GM18526 (cell line): ENCODE results near the gene HMCN1.

Experiments
- POLR2A ChIP-seq: IDR thresholded peaks from 3 replicates; pipeline ENCODE4 v1.6.1; 2011; ENCODE audit not compliant: insufficient read length; ENCODE audit errors: extremely low read depth

HMCN1 gene

DNA sequence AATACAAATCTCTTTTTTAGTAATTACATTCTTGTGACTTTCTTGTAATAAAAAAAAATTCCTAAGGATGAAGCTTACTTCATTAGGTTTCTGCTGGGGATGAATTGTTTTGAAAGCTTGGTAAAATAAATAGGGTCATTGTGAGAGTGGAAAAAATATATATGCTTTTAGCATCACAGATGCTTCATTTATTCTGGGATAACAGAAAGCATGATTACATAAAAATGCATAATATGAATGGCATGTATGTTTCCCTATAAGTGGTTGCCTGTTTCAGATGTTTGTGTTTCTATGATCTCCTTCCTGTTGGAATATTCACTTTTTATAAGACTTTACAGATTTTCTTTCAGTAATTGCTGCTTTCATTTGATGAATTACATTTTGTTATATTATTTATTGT is 42.3 kb downstream of the HMCN1 start:
- TF ChIP-seq POLR2A = no peak

DNA sequence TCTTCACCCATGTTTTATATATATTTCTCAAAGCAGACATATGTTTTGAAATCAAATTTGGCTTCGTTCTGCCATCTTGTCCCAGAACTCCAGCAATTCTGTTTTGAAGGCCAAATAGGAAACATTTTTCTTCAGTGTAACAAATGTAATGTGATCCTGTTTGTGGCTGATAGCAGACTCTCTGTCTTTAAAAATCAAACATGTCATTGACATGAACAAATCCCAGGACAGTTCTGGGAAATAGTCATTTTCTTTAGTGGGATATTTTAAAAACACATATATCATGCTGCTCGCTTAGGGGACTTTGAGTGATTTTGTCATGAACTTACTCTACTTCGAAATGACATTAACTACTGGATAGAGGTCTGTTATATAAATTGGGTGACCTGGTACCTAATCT is 51.4 kb downstream of the HMCN1 start:
- no peak for TF ChIP-seq POLR2A

DNA sequence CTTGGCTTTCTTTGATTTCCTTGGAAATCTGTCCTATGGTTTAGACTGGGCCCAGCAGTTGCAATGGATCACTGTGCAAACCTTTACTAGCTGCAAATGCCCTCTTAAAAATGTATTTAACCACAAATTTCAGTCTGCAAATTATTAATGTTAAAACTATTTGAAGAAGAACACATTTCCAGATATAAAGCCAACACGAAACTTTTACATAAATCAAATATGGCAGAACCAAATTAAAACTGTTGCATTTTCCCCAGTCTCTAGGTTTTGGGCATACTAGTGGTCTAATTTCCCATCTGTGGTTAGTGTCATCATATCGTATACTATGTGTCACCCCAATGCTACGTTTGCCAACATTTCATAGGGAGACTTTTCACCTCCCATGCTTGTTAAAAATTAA is 52.3 kb downstream of the HMCN1 start:
- TF ChIP-seq POLR2A = no peak

DNA sequence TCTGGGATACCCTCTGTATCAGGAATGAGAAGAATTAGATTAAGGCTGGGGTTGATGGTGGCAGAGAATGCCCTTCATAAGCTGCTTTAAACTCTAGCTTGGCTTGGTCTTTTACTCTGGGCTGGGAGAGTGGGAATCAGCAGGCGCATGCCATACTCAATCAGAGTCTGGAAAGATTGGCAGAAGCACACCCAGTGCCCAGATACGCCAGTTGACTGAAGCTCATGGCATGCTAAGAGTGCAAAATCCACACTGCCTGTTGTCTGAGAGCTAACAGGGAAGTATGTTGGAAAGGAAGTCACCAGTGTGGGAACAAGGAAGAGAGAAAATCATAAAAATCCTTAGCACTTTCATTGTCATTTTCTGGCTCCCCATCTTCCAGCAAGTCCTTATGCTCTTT is 53.0 kb downstream of the HMCN1 start:
- no peak for TF ChIP-seq POLR2A

DNA sequence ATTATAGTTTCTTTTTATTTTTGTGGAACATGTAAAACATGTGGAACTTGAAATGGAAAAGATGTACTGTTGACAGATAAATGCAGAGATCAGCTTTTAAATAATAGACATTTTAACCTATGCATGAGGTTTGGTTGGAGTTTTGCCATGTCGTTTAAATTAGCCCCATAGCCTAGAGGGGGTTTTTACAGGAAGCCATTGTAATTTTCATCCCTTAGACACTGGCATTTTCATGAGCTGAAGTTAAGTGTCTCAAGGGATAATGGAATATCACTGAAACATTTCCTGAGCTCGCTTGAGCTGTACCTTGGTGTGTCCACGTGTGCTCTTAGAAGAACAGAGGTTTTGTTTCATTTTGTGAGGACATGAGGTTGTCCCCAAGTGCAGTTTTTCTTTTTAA is 54.2 kb downstream of the HMCN1 start:
- TF ChIP-seq POLR2A = no peak

DNA sequence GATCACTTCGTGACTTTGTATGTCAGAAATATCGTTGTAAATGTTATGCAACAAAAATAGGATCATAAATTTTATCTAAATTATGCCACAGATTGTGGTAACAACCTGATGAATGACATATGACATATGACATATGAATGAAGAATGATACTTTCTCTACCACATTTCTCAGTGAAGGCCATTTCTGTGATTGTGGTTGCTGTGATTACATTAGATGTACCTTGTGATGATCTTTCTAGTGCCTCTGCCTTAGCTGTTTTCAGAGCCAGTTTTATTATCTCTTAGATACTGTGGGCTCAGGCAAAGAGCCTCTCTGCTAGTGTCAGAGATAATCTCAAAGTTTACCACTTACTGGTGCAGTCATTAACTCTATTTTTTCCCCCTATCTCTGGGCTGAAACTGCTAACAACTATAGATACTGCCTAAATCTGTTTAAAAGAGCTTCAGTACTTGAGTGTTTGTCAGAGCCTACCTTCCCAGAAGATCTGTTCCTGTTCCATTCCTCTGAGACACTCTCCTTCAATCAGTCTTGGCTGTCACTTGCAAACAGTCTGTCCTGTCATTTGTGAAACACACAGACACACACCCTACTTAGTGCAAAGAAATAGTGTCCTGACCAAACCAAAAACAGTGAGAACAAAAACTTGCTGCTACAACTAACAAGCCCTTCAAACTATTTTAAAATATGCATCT is 55.5 kb downstream of the HMCN1 start:
- no peak for TF ChIP-seq POLR2A

DNA sequence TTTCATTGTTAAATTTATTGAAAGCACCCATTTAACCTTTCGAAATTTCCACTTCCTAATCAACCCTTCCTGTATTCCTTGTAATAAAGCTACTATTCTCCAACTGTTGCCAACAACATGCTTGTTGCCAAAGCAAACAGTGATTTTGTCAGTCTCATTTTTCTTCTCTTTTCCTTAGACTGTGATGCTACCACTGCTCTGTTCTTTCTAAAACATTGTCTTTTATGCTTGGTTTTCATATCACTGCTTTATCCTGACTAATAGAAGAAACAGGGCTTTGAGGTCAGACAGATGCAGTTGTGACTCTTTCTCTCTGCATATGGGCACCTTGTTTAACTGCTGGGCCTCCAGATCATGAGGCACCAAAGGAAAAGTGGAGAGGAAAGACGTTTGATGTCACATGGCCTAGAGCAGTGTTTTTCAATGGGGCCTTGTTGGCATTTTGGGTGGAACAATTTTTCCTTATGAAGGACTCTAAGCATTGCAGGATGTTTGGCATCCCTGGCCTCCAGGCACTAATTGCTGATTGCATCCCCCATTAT is 56.1 kb downstream of the HMCN1 start:
- no peak for TF ChIP-seq POLR2A

DNA sequence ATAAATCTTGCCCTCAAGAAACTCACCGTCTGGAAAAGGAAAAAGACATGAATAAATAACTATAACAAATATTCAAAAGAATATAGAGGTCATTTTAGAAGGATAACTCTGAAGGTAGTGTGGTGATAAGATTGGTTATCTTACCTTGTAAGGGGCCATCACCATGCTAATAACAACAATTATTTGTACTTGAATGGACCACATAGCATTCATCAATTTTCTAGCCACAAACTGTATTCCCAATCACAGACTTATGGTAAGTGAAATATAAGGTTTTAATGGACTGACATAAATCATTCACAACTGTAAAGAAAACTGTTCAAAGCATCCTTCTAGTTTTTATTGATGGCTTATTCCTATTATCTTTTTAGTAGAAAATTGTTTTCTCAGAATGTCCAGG is 57.8 kb downstream of the HMCN1 start:
- TF ChIP-seq POLR2A = no peak

DNA sequence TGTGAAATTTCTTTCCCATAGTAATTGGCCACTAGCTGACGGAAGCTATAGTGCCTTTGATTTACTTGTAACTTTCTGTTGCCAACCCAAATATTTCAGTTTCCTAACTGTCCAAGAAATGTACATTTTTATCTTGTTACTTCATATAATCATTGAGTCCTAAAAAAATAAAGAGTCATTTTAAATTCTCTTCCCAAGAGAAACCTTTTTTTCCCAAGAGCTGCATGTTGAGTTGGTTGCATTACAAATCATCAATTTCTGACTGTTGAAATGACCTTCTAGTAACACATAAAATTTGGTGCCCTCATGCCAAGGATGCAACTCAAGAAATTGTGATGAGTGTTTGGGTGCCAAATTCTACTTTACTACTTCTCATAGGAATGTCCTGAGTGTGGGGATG is 61.0 kb downstream of the HMCN1 start:
- TF ChIP-seq POLR2A = no peak

DNA sequence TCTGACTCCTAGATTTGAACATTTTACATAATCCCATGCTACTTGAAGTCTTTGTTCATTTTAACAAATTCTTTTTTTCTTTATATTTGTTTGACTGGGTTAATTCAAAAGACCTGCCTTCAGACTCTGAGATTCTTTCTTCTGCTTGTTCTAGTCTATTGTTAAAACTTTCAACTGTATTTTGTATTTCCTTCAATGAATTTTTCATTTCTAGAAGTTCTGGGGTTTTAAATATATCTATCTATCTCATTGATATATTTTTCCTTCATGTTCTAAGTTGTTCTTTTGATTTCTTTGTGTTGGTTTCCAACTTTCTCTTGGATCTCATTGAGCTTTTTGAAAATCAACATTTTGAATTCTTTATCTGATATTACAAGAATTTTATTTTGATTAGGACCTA is 64.3 kb downstream of the HMCN1 start:
- no peak for TF ChIP-seq POLR2A

DNA sequence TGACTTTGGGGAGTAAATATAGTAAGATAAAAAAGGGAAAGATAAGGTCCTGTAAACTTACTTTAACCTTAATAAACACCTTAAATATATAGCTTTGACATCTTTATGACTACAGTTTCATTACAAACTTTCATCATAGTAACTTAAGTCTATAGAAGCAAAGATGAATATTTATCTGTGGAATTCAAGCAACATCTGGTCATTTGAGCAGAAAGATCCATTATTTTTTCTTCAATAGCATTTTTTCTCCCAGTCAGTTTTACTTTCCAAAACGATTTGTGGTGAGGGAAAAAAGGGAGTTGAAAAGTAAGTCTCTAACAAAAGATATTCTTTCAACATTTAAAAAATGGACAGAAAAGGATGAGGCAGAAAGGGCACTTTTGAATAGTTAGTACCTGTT is 69.0 kb downstream of the HMCN1 start:
- no peak for TF ChIP-seq POLR2A

DNA sequence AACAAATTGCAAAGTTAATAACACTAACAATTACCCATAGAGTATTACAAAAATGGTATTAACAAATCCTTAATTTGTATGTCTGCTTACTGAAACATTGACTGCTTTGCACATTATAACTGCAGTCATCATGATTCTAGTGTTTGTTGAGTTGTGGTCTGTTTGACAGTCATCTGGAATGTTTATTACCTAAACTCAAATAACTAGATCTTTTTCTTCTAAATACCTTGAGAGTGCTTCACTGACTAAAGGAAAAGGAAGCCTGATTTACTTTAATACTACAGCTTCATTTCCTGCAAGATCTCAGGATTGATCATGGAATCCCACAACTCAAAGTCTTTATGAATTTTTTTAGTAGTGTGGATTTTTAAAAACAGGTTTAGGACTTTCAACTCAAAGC is 70.0 kb downstream of the HMCN1 start:
- TF ChIP-seq POLR2A = no peak

DNA sequence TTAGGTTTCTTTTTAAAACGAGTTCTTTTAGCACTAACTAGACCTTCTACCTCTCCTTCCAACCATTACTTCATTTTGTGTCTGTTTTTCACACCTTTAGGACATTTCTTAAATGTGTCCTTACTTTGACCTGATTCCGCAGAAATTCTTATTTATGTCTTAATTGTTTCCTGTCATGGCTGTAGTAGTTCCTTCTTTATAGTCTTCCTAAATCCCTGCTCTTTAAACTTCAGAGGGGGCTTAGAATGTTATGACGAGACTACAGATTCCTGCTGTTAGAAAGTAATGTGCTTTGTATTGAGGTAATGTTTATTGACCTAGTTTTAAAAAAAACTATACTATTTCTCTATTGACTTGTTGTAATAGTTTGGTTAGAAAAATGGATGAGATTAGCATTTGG is 70.4 kb downstream of the HMCN1 start:
- TF ChIP-seq POLR2A = no peak

DNA sequence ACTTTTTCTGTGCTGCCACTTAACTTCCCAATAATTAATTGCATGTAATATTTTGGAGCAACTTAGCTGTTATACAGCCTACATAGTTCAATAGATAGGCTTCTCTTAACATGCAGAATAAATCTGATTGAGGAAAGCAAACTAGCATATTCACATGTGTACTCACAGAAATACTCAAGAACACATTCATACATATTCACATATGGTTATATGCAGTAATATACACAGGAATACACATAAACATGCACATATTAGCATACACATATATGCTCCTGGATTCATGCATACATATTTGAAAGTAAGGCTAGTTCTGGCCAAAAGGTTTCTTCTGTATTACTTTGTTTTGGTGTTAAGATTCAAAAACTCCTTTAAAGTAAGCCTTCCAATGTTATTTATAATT is 73.1 kb downstream of the HMCN1 start:
- no peak for TF ChIP-seq POLR2A

DNA sequence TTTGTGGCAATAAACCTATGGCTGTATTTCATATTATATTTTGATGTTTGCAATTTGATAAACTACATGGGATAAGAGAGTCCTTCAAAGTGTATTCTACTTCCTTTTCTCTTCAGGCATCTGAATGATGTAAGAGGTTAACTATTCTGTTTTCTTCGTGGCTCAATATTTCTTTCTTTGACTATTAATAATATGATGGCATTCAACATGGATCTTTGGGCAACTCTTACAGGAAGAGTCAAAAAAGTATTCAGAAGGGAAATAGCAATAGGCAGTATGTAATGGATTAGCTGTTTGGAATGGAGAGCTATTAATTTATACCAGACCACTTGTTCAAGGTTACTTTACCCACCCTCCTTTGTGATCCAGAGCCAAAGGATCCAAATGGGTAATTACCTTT is 74.4 kb downstream of the HMCN1 start:
- no peak for TF ChIP-seq POLR2A

DNA sequence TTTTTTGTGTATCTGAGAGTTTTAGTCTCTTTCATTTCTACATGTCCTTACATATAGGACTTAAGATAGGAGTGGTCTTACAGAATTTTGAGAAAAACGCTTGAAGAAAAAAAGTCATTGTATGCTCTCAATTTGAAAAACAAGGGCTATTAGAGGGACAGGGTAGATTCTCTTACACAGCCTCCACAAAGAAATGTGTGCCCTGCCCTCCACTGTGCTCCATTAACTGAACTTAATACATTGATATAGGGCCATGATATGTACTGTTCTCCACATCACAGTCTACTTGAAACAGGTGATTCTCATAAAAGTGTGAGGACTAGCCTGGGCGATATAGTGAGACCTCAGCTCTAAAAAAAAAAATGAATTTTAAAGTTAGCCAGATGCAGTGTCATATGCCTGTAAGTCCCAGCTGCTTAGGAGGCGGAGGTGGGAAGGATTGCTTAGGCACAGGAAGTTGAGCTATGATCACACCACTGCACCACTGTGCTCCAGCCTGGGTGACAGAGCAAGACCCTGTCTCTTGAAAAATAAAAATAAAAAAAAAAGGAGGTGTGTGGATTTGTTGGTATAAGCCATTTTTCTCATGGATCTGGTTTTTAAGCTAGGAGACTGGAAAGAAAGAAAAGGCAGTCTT is 77.0 kb downstream of the HMCN1 start:
- TF ChIP-seq POLR2A = no peak

DNA sequence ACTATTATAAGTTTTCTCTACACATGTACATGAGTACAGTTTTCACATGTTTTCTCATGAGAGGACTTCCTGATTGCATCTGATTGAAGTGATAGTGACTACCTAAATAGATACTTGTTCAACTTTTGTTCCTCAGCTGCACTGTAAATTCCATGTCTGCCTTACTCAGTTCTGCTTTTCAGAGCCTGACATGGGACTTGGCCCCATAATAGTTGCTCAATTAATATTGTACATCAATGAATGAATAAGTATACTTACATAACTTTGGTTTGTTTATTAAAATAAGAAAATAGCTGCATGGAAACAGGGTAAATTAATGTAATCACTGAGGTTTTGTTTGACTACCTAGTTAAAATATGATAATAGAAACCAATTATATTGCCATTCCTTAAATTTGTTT is 78.7 kb downstream of the HMCN1 start:
- TF ChIP-seq POLR2A = no peak
